ENCODE results near the gene SGPP1.
"Not testable (repeated sequence)": the region's sequence is repeated elsewhere in the genome, so short reads cannot be mapped to it uniquely, and the experiment has no call there.

Gene SGPP1

GRCh38 chr14:63751076-63751475 lies 23.2 kb upstream of the SGPP1 start:
- H3K9me3 ChIP-seq; H3K4me1 ChIP-seq; DNase-seq (ENCODE audit: low spot score in 2 of 2); H3K36me3 ChIP-seq (replicated peaks); H3K4me3 ChIP-seq: not testable (repeated sequence)
- peaks cover 11% of the 10 kb centered on the region for H3K27me3 ChIP-seq (ENCODE audit: low read depth)
- in situ Hi-C loops (cut with MboI; ENCODE audit: low sequenced_read_pairs), result loop anchor here (25.0 kb wide), 1 partner anchor 364 kb away; no protein-coding TSS in a partner anchor

DNA sequence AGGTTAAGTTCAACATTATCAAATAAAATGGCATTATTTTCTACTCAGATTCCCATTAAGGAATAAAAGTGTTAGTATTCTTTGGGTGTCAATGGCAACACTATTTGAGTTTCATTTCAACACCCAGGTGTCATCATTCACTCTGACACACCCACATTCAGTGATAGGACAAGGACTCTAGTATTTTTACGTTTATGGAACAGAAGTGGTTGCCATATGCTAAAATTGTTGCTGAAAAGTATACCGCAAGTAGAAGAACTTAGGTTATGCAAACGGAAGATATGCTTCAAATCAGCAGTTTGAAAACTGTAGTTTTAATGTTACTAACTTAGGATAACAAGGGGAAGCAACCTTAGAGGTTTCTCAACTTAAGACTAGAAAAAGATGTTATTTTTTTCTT lies 20.0 kb upstream of the SGPP1 start:
- H3K36me3 ChIP-seq (replicated peaks), result no peaks in the 10 kb centered on the region
- H3K4me3 ChIP-seq, result no peak overlapping the region
- in situ Hi-C loops (cut with MboI; ENCODE audit: low sequenced_read_pairs), result no loop called here
- no peak for DNase-seq (ENCODE audit: low spot score in 2 of 2)
- peaks cover 8% of the 10 kb centered on the region for H3K4me1 ChIP-seq
- H3K9me3 ChIP-seq, result no peaks in the 10 kb centered on the region
- peaks cover under 1% of the 10 kb centered on the region; the same call in 1 of the 2 replicates for H3K27me3 ChIP-seq (ENCODE audit: low read depth)

DNA sequence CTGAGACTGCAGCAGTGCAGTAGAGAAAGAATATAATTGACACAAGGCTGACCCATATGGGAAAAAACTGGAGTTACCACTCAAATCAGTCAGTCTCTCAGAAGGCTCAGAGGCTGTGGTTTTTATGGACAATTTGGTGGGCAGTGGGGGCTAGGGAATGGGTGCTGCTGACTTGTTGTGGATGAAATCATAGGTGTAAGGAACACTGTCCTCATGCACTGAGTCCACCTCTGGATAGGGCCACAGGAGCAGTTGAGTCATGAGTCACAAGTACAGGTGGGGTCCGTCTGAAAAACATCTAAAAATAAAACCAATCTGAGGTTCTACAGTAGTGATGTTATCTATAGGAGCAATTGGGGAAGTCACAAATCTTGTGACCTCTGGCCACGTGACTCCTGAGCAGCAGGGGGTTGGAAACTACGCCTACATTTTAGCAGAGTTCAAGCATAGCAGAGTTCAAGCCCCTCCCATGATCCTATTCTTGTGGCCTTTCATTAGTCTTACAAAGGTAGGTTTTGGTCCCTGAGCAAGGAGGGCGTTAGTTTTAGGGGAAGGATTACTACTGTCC lies 18.1 kb upstream of the SGPP1 start:
- DNase-seq (ENCODE audit: low spot score in 2 of 2), result no peak
- Histone ChIP-seq H3K36me3 (replicated peaks) (no peaks in the 10 kb centered on the region), H3K4me3 (no peak overlapping the region), H3K27me3 (ENCODE audit: low read depth) (no peaks in the 10 kb centered on the region), H3K9me3 (no peaks in the 10 kb centered on the region), H3K4me1 (peaks cover 8% of the 10 kb centered on the region)
- in situ Hi-C loops (cut with MboI; ENCODE audit: low sequenced_read_pairs), result no loop called here

- in situ Hi-C loops (cut with MboI; ENCODE audit: low sequenced_read_pairs), result no loop called here
- no peak for DNase-seq (ENCODE audit: low spot score in 2 of 2)
- Histone ChIP-seq H3K4me3 (no peak overlapping the region), H3K4me1 (peaks cover 8% of the 10 kb centered on the region), H3K36me3 (replicated peaks) (no peaks in the 10 kb centered on the region), H3K9me3 (no peaks in the 10 kb centered on the region), H3K27me3 (ENCODE audit: low read depth) (no peaks in the 10 kb centered on the region)
Observed at GRCh38 chr14:63745272-63745671, 17.4 kb upstream of the SGPP1 start.

DNA sequence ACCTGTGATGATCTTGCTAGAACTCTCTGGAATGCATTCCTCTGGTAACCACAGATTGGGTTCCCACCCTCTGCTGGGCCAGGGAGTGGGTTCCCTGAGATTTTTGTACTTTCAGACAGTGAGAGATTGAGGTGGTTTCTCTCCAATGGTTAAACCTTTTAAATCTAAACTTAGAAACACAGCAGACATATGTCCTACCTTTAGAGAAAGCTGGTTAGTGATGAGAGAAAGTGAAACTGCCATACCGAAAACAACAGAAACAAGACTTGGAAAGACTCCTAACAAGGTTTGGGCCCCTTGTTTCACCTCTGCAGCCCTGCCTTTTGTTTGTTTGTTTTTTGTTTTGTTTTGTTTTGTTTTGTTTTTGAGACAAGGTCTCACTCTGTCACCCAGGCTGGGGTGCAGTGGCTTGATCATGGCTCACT lies 9.7 kb upstream of the SGPP1 start:
- H3K36me3 ChIP-seq (replicated peaks), result no peaks in the 10 kb centered on the region
- in situ Hi-C loops (cut with MboI; ENCODE audit: low sequenced_read_pairs), result no loop called here
- DNase-seq (ENCODE audit: low spot score in 2 of 2), result no peak
- H3K27me3 ChIP-seq (ENCODE audit: low read depth), result peaks cover 2% of the 10 kb centered on the region; the same call in 1 of the 2 replicates
- H3K4me3 ChIP-seq, result no peak overlapping the region
- H3K4me1 ChIP-seq, result no peaks in the 10 kb centered on the region
- H3K9me3 ChIP-seq, result no peaks in the 10 kb centered on the region

- in situ Hi-C loops (cut with MboI; ENCODE audit: low sequenced_read_pairs), result no loop called here
- Histone ChIP-seq H3K36me3 (replicated peaks) (no peaks in the 10 kb centered on the region), H3K4me3 (no peak overlapping the region), H3K27me3 (ENCODE audit: low read depth) (peaks cover 2% of the 10 kb centered on the region; the same call in 1 of the 2 replicates), H3K4me1 (0 out of 2 replicates have a peak, but pooled peaks cover 2% of the 10 kb centered on the region), H3K9me3 (no peaks in the 10 kb centered on the region)
- DNase-seq (ENCODE audit: low spot score in 2 of 2), result no peak
Observed at GRCh38 chr14:63735720-63736119, 7.9 kb upstream of the SGPP1 start.

GRCh38 chr14:63730659-63731058 lies 2.8 kb upstream of the SGPP1 start:
- in situ Hi-C loops (cut with MboI; ENCODE audit: low sequenced_read_pairs), result no loop called here
- DNase-seq (ENCODE audit: low spot score in 2 of 2), result peak in 1 of 2 experiments; percentile 51
- peaks cover 6% of the 10 kb centered on the region; the same call in 1 of the 2 replicates for H3K4me1 ChIP-seq
- H3K9me3 ChIP-seq, result no peaks in the 10 kb centered on the region
- peaks cover 2% of the 10 kb centered on the region; the same call in 1 of the 2 replicates for H3K27me3 ChIP-seq (ENCODE audit: low read depth)
- H3K4me3 ChIP-seq, result no peak overlapping the region
- no peaks in the 10 kb centered on the region for H3K36me3 ChIP-seq (replicated peaks)

GRCh38 chr14:63727231-63727735 lies 582 bp downstream of the SGPP1 start:
- Histone ChIP-seq H3K36me3 (replicated peaks) (no peaks in the 10 kb centered on the region), H3K27me3 (ENCODE audit: low read depth) (no peaks in the 10 kb centered on the region), H3K4me1 (peaks cover 6% of the 10 kb centered on the region; the same call in 1 of the 2 replicates), H3K9me3 (no peaks in the 10 kb centered on the region), H3K4me3 (peak overlapping the region; percentile 89)
- in situ Hi-C loops (cut with MboI; ENCODE audit: low sequenced_read_pairs), result no loop called here
- DNase-seq (ENCODE audit: low spot score in 2 of 2), result peak; percentile 6 to 44

DNA sequence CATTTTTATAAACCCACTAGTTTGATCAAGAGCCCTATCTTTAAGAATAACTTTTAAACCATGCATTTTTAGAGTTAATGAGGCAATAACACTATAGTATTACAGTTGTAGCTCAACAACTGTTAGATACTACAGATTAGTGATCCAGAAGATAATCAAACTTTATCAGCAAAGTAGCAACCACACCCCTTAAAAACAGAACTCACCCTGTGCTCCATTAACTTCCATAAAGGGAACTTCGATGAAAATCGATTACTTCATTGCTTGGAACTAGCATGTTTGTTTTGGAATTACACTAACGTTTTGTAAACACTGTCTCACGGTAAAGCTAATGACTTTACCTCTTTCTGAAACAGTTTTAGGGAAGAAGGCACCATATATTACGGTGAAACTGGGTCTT lies 1.4 kb downstream of the SGPP1 start:
- Histone ChIP-seq H3K4me3 (peak overlapping the region; percentile 89), H3K4me1 (peaks cover 6% of the 10 kb centered on the region; the same call in 1 of the 2 replicates), H3K36me3 (replicated peaks) (no peaks in the 10 kb centered on the region), H3K9me3 (no peaks in the 10 kb centered on the region), H3K27me3 (ENCODE audit: low read depth) (no peaks in the 10 kb centered on the region)
- in situ Hi-C loops (cut with MboI; ENCODE audit: low sequenced_read_pairs), result no loop called here
- DNase-seq (ENCODE audit: low spot score in 2 of 2), result peak in 1 of 2 experiments; percentile 17

DNA sequence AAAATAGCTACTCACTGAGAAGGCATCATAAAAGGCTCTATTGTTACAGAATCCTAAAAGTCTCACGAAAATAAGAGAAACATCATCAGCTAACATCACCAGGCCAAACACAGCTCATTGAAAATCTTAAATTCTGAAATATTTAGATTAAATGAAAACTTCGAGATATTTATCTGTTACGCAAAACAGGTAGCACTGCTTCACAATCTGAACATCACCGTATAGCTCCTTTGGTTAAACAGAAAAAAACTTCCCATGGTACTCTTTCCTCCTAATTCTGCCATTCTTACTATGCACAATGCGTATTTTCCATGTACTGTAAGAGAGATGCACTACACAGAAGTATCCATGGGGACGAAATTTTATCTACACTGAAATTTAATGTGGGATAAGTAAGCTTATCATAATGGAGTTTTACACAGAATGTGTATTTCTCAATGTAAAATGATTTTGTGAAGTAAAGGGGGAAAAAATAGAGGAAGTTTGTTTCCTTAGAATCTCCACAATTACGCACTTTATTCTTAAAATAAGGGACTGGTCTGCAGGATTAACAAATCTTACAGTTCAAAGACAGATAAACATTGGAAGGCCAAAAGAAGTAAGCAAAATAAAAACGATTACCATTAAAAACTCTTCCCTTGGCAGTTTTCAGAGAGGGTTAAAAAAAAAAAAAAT lies 1.9 kb downstream of the SGPP1 start:
- no peaks in the 10 kb centered on the region for H3K27me3 ChIP-seq (ENCODE audit: low read depth)
- DNase-seq (ENCODE audit: low spot score in 2 of 2), result peak in 1 of 2 experiments; percentile 33
- in situ Hi-C loops (cut with MboI; ENCODE audit: low sequenced_read_pairs), result no loop called here
- no peaks in the 10 kb centered on the region for H3K36me3 ChIP-seq (replicated peaks)
- H3K4me1 ChIP-seq, result peaks cover 5% of the 10 kb centered on the region; the same call in 1 of the 2 replicates
- H3K4me3 ChIP-seq, result peak overlapping the region; percentile 89
- H3K9me3 ChIP-seq, result no peaks in the 10 kb centered on the region

DNA sequence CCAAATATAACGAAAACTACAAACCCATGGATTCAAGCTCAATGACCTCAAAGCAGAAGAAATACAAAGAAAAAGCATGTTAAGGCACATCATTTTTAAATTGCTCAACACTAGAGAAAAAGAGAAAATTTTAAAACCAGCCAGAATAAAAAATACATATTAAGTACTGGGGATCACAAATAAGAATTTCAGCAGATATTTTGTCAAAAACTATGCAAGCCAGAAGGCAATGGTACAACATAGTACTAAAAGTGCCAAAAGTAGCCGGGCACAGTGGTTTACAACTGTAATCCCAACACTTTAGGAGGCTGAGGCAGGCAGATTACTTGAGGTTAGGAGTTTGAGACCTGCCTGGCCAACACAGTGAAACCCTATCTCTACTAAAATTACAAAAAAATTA lies 10.2 kb downstream of the SGPP1 start:
- Histone ChIP-seq H3K4me3 (no peak overlapping the region), H3K9me3 (peaks cover 8% of the 10 kb centered on the region), H3K4me1 (no peaks in the 10 kb centered on the region), H3K36me3 (replicated peaks) (no peaks in the 10 kb centered on the region; the same call in 1 of the 2 replicates), H3K27me3 (ENCODE audit: low read depth) (no peaks in the 10 kb centered on the region)
- DNase-seq (ENCODE audit: low spot score in 2 of 2), result peak in 1 of 2 experiments; percentile 40
- in situ Hi-C loops (cut with MboI; ENCODE audit: low sequenced_read_pairs), result no loop called here

GRCh38 chr14:63715360-63715759 lies 12.5 kb downstream of the SGPP1 start:
- in situ Hi-C loops (cut with MboI; ENCODE audit: low sequenced_read_pairs), result no loop called here
- Histone ChIP-seq H3K4me1 (no peaks in the 10 kb centered on the region), H3K36me3 (replicated peaks) (no peaks in the 10 kb centered on the region; the same call in 1 of the 2 replicates), H3K27me3 (ENCODE audit: low read depth) (no peaks in the 10 kb centered on the region), H3K9me3 (peaks cover 8% of the 10 kb centered on the region), H3K4me3 (no peak overlapping the region)
- DNase-seq (ENCODE audit: low spot score in 2 of 2), result no peak

DNA sequence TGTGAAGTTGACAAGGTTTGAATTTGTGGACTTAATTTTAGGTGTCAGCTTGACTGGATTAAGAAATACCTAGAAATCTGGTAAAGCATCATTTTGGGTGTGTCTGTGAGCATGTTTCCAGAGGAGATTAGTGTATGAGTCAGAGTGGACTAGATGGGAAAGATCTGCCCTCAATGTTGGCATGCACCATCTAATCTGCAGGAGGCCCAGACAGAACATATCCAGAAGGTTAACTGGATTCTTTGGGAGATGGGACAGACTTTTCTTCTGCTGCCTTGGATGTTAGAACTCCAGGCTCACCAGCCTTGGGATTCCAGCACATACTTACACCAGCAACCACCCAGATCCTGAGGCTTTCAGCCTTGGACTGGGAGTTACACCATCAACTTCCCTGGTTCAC lies 14.1 kb downstream of the SGPP1 start:
- Histone ChIP-seq H3K36me3 (replicated peaks) (no peaks in the 10 kb centered on the region; the same call in 1 of the 2 replicates), H3K4me1 (no peaks in the 10 kb centered on the region), H3K4me3 (no peak overlapping the region), H3K27me3 (ENCODE audit: low read depth) (no peaks in the 10 kb centered on the region), H3K9me3 (peaks cover 8% of the 10 kb centered on the region)
- no peak for DNase-seq (ENCODE audit: low spot score in 2 of 2)
- in situ Hi-C loops (cut with MboI; ENCODE audit: low sequenced_read_pairs), result no loop called here

GRCh38 chr14:63713058-63713457 lies 14.8 kb downstream of the SGPP1 start:
- Histone ChIP-seq H3K36me3 (replicated peaks) (no peaks in the 10 kb centered on the region; the same call in 1 of the 2 replicates), H3K4me3 (no peak overlapping the region), H3K4me1 (no peaks in the 10 kb centered on the region), H3K9me3 (peaks cover 8% of the 10 kb centered on the region), H3K27me3 (ENCODE audit: low read depth) (no peaks in the 10 kb centered on the region)
- no peak for DNase-seq (ENCODE audit: low spot score in 2 of 2)
- in situ Hi-C loops (cut with MboI; ENCODE audit: low sequenced_read_pairs), result no loop called here

All from HAP-1 (cell line).